CD4-positive, alpha-beta T cell treated with Interleukin-15 for 1 hour (primary cell): Measurements from ENCODE around the gene LTC4S.
"Not testable (repeated sequence)": the region's sequence is repeated elsewhere in the genome, so short reads cannot be mapped to it uniquely, and the experiment has no call there.

ENCODE experiments used
- DNase-seq: peaks from one replicate; pipeline ENCODE4 v3.0.0-alpha.2; 2020

Gene LTC4S

DNA sequence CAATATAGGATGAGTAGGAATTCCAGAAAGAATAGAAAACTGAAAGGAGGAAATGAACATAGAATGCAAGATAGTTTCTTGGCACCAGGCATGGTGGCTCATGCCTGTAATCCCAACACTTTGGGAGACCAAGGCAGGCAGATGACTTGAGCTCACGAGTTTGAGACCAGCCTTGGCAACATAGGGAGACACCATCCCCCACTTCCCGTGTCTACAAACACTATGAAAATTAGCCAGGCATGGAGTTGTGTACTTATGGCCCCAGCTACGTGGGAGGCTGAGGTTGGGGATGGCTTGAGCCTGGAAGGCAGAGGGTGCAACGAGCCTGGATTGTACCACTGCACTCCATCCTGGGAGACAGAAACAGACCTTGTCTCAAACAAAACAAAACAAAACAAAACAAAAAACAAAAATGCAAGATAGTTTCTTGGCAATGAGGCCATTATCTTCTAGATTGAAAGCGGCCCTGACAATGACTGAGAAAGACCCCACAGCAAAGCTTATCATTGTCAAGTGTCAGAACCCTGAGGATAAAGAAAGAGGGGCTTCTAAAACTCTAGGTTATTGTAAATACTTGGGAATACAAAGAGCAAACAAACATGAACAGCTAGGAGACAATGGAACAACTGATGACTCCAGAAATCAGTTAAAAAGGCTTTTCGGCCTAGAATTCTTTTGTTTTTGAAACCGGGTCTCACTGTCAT lies 36.1 kb downstream of the LTC4S start:
- DNase-seq, result no peak

DNA sequence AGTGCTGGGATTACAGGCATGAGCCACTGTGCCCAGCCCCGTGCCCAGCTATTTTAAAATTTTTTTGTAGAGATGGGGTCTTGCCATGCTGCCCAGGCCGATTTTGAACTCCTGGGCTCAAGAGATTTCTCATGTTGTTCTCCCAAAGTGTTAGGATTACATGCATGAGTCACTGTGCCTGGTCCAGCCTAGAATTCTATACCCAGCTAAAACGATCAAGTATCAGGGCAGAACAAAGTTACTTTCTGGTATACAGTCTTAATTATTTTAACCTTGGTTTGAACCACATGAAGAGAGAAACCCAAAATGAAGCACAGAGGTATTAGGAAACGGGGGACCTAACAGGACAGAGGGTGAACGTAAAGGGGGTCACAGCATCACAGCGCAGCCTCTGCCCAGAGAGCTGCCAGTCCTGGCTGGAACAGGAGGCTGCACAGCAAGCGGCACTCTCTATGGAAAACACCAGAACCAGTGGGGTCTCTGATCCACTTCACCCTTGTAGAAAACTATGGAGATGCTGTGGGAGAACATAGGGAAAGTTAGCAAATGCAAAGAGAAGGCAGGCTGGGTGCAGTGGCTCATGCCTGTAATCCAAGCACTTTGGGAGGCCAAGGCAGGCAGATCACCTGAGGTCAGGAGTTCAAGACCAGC lies 37.2 kb downstream of the LTC4S start:
- DNase-seq, result no peak

DNA sequence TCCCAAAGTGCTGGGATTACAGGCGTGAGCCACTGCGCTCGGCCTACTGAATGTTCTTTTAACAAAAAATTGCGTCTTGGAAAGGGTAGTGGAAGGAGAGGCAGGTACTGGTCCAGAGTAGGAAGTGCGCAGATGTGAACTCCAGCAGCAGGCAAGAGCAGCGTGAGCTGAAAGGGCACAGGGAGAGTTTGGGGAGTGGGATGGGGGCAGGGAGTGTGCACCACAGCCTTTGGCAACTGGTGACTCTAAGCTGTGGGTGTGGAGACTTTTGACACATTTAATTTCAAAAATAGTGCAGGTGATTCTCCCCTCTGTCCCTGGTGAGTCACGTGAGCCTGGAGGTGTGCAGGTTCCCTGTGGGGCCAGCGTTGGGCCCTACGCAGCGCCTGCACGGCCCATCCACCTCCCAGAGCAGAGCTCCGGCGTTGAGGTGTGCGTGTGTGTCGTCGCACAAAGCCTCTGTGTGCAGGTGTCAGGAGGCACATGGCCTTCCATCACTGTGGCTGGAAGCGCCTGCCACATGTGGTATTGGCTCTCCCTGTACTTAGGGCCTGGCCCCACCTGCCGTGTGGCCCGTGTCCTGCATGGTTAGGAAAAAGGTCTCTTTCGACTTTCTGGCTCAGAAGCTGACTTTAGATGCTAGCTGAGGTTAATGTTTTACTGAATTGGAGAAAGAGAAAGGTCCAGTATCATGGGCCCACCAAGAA lies 38.4 kb downstream of the LTC4S start:
- DNase-seq, result no peak

DNA sequence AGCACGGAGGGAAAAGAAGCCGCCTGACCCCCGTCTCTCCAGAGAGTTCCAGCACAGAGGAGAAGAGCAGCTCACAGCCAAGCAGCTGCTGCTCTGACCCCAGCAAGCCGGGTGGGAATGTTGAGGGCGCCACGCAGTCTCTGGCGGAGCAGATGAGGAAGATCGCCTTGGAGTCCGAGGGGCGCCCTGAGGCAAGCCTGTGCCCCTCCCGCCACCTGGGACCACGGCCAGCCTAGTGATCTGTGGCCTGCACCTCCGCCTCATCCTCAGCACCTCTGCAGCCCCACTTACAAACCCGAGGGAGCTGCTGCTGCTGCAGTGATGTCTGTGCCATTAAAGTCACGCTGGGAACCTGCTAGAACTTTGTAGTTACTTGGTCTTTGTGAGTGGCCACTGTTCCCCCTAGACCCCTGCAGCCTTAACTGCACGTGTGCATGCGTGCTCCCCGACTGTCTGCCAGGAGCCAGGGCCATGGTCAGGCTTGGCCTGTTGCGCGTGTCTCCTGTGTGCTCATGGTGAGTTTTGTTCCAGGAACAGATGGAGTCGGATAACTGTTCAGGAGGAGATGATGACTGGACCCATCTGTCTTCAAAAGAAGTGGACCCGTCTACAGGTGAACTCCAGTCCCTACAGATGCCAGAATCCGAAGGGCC lies 39.4 kb downstream of the LTC4S start:
- no peak for DNase-seq

DNA sequence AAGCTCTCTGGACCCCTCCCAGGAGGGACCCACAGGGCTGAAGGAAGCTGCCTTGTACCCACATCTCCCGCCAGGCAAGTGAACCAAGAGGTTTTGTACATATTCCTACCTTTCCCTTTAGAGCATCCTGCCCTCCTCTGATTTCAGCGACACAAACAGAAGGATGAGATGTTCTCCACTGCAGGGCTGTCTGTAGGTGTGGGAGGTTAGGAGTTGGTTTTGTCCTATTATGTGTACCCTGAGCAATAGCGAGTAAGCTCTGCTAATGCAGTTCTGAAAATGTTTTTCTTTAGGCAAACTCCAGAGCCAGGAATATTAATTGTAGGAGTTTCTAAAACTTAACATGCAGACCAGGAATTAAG lies 39.9 kb downstream of the LTC4S start:
- DNase-seq, result no peak

DNA sequence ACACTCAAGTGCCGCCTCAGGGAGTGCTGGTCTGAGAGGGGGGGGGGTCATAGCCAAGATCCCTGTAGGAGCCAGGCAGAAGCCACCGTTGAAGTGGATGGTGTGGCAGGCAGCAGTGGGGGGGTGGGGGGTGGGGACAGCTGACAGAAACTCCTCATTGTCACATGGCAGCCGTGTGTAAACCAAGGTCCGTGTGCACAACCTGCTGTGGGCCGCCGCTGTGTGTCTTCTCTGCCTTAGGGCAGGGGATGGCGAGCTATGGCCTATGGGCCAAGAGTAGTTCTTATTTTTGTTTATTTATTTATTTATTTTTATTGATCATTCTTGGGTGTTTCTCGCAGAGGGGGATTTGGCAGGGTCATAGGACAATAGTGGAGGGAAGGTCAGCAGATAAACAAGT lies 40.3 kb downstream of the LTC4S start:
- no peak for DNase-seq

DNA sequence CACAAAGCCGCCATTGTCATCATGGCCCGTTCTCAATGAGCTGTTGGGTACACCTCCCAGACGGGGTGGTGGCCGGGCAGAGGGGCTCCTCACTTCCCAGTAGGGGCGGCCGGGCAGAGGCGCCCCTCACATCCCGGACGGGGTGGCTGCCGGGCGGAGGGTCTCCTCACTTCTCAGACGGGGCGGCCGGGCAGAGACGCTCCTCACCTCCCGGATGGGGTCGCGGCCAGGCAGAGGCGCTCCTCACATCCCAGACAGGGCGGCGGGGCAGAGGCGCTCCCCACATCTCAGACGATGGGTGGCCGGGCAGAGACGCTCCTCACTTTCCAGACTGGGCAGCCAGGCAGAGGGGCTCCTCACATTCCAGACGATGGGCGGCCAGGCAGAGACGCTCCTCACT lies 41.1 kb downstream of the LTC4S start:
- DNase-seq, result not testable (repeated sequence)

DNA sequence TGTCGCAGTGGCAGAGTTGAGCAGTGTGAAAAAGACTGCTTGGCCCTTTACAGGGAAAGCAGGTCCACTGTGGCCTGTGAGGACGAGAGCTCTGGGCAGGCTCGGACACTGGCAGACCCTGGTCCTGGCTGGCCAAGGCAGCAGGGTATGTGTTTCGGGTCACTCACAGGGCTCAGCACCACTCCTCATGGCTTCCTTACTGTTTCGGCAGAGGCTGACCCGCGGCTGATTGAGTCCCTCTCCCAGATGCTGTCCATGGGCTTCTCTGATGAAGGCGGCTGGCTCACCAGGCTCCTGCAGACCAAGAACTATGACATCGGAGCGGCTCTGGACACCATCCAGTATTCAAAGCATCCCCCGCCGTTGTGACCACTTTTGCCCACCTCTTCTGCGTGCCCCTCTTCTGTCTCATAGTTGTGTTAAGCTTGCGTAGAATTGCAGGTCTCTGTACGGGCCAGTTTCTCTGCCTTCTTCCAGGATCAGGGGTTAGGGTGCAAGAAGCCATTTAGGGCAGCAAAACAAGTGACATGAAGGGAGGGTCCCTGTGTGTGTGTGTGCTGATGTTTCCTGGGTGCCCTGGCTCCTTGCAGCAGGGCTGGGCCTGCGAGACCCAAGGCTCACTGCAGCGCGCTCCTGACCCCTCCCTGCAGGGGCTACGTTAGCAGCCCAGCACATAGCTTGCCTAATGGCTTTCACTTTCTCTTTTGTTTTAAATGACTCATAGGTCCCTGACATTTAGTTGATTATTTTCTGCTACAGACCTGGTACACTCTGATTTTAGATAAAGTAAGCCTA lies 42.6 kb downstream of the LTC4S start:
- DNase-seq, result peak; percentile 70

DNA sequence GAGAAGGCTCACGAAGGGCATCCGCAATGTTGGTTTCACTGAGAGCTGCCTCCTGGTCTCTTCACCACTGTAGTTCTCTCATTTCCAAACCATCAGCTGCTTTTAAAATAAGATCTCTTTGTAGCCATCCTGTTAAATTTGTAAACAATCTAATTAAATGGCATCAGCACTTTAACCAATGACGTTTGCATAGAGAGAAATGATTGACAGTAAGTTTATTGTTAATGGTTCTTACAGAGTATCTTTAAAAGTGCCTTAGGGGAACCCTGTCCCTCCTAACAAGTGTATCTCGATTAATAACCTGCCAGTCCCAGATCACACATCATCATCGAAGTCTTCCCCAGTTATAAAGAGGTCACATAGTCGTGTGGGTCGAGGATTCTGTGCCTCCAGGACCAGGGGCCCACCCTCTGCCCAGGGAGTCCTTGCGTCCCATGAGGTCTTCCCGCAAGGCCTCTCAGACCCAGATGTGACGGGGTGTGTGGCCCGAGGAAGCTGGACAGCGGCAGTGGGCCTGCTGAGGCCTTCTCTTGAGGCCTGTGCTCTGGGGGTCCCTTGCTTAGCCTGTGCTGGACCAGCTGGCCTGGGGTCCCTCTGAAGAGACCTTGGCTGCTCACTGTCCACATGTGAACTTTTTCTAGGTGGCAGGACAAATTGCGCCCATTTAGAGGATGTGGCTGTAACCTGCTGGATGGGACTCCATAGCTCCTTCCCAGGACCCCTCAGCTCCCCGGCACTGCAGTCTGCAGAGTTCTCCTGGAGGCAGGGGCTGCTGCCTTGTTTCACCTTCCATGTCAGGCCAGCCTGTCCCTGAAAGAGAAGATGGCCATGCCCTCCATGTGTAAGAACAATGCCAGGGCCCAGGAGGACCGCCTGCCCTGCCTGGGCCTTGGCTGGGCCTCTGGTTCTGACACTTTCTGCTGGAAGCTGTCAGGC lies 43.6 kb downstream of the LTC4S start:
- no peak for DNase-seq

DNA sequence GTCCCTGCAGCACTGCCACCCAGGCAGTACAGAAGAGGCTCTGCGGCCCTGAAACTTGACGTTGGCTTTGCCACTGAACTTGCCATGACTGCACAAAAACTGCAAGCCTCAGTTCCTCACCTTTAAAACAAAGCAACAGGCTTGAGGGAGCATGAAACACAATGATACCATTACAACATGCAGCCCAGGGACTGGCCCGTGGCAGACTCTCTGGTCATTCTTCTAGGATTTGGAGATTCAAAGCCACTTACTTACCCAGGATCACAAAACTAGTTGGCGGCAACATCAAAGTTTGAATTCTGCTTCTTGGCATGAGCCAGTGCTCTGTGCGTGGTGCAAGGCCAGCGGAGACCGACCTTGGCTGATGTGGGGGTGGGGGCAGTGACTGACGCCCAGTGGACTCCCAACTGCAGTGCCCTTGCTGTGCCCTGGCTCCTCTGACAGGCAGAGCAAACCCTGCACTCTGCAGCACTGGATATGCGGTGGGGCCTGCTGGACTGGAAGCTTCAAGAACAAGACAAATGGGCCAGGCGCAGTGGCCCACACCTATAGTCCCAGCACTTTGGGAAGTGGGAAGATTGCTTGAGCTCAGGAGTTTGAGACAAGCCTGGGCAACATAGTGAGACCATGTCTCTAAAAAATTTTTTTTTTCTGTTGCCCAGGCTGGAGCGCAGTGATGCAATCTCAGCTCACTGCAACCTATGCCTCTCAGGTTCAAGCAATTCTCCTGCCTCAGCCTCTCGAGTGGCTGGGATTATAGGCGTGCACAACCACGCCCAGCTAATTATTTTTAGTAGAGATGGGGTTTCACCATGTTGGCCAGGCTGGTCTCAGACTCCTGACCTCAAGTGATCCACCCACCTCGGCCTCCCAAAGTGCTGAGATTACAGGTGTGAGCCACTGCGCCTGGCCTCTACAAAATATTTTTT lies 45.8 kb downstream of the LTC4S start:
- peak; percentile 22 for DNase-seq

DNA sequence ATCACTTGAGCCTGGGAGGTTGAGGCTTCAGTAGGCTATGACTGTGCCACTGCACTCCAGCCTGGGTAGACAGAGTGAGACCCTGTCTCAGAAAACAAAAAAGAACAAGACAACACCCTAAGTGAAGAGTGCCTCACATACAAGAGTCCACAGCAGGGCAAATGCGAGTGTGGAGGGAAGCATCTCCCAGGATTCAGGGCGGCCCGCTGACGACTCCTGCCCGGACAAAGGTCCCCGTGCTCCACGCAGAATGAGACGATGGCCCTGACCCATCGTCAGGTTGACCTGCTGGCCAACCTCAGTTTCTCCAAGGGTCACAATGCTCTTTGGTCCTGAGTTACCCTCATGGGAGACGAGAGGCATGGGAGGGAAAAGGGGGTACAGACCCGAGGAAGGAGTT lies 46.5 kb downstream of the LTC4S start:
- no peak for DNase-seq

DNA sequence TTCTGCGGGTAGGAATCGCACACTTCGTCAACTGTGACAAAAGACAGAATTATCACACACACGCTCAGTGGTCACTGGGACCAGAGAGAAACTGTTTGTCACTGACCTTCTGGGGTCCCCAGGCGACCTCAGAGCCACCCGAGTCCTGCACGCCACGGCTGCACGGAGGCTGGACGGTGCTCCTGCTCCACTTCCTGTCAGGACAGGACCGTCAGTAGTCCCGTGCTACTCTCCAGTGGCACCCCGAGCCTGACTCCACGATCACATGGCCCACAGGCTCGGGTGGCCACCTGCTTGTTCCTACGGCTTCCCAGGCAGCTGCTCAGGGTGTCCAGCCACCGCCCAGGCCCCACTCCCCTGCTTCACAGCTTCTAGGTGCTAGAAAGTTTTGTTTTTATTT lies 47.0 kb downstream of the LTC4S start:
- DNase-seq, result peak; percentile 20

DNA sequence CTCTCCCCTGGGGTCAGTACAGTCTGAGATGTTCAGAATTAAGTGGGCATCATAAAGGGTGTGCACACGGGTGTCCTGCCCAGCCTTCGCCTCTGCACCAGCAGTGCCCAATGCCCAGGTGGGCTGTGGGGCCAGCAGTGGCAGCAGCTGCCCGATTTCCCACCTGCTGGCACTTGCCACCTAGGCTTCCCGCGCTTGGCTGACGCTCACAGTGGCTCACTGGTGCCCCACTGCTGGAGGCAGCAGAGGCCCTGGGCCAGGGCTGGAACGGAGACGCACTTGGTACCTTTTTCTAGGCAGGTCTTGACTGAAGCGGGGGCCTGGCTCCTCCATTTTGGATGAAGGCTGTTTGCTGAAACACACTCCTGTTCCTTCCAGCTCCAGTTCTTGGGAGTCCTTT lies 47.8 kb downstream of the LTC4S start:
- DNase-seq, result no peak
